22Rv1 (cell line): ENCODE measurements around the gene KRT17.

Experiments used
- ZFX ChIP-seq: fragments of 450-650 bp; IDR thresholded peaks from 2 replicates; pipeline ENCODE4 v1.6.1; 2017; ENCODE audit warnings: antibody characterized with exemption, borderline replicate concordance
- TF ChIP-seq, protein P1 (sequence below): fragments of 450-650 bp; IDR thresholded peaks from 2 replicates; pipeline ENCODE4 v1.5.1; 2017; ENCODE audit warnings: mild to moderate bottlenecking

- TF ChIP-seq, protein P1, sequence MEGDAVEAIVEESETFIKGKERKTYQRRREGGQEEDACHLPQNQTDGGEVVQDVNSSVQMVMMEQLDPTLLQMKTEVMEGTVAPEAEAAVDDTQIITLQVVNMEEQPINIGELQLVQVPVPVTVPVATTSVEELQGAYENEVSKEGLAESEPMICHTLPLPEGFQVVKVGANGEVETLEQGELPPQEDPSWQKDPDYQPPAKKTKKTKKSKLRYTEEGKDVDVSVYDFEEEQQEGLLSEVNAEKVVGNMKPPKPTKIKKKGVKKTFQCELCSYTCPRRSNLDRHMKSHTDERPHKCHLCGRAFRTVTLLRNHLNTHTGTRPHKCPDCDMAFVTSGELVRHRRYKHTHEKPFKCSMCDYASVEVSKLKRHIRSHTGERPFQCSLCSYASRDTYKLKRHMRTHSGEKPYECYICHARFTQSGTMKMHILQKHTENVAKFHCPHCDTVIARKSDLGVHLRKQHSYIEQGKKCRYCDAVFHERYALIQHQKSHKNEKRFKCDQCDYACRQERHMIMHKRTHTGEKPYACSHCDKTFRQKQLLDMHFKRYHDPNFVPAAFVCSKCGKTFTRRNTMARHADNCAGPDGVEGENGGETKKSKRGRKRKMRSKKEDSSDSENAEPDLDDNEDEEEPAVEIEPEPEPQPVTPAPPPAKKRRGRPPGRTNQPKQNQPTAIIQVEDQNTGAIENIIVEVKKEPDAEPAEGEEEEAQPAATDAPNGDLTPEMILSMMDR = no peak
- TF ChIP-seq ZFX = no peak
Measured at GRCh38 chr17:41664172-41664457, 39.7 kb upstream of the KRT17 start.
